Measurements from ENCODE around the gene BMPR1B. TPM values are rescaled to one million over a fixed set of nuclear protein-coding genes. Genes with fewer than 3 reads are reported as not detected.

The BMPR1B gene
- total and polyA plus RNA-seq, 2 of the 8 experiments (the other 6 are each of a cell fraction or from before 2014, with no cell fraction given): 0.14 to 1.1 TPM

DNA sequence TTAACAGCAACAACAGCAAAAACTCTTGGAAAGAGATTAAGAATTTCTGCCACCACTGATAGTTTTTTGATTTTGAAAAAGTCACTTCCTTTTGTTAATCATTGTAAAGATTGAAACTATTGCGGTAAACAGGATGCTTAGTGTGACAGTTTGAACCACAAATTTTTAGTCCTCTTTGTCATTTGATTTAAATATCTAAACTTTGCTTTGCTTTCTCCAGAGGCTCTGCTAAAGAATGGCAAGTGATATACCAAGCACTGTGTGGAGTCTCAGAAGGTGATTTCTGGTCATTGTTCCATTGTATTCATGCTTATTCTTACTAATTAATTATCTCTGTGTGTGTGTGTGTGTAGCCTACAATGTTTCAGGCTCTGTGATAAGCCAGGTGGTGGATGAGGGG lies 155.6 kb downstream of the BMPR1B start:
- no peaks in the 10 kb centered on the region; a peak in 3 of 8 replicates for H3K36me3 ChIP-seq (ENCODE audit: control insufficient read depth in 2 of 4, insufficient read depth in 4 of 4, low read length in 3 of 4)
- no peak overlapping the region for H2AK5ac ChIP-seq (ENCODE audit: low read depth, low read length)
- no peaks in the 10 kb centered on the region for H3K79me1 ChIP-seq (ENCODE audit: low read depth, low read length)
- no peaks in the 10 kb centered on the region for H3K4me1 ChIP-seq (replicated peaks in 1 of 4; ENCODE audit: control insufficient read depth in 3 of 4, insufficient read depth in 4 of 4, low read length in 3 of 4)
- no peak overlapping the region for H3K18ac ChIP-seq (ENCODE audit: extremely low read depth, low read length)
- ChIA-PET CTCF (ENCODE audit: partially characterized antibody) (interaction anchor here (1.1 to 1.2 kb wide), 2 partner anchors 12 to 17 kb away, joined by 3 to 5 read pairs; no protein-coding TSS in a partner anchor), POLR2A (ENCODE audit: partially characterized antibody) (no interaction called here)
- H4K91ac ChIP-seq (replicated peaks; ENCODE audit: insufficient read length, low read length): no peak overlapping the region
- H3K56ac ChIP-seq (replicated peaks; ENCODE audit: insufficient read length, low read depth, low read length): no peak overlapping the region
- FAIRE-seq: no peak
- H4K8ac ChIP-seq (ENCODE audit: extremely low read depth, insufficient read depth, low read length): no peak overlapping the region
- no peak overlapping the region for H2BK20ac ChIP-seq (ENCODE audit: low read length)
- DNase-seq (ENCODE audit: low read depth in 1 of 2, low spot score in 2 of 2): no peak
- TF ChIP-seq YY1 (IDR thresholded peaks at IDR 0.05; ENCODE audit: low read depth, low read length): no peak
- TF ChIP-seq EZH2 (IDR thresholded peaks at IDR 0.05; ENCODE audit: low read depth, low read length, severe bottlenecking): no peak
- TF ChIP-seq NRF1 (IDR thresholded peaks at IDR 0.05; ENCODE audit: low read depth, low read length): no peak
- no peak overlapping the region for H3K4me2 ChIP-seq (ENCODE audit: insufficient read depth in 1 of 2, low read depth in 2 of 2, low read length in 2 of 2)
- H2BK5ac ChIP-seq (ENCODE audit: low read depth, low read length): no peak overlapping the region
- H3K4me3 ChIP-seq (ENCODE audit: extremely low read depth in 1 of 4, insufficient read depth in 2 of 4, low read depth in 3 of 4, low read length in 4 of 4): no peak overlapping the region
- no peak overlapping the region for H2BK15ac ChIP-seq (ENCODE audit: low read length)
- H2BK120ac ChIP-seq (replicated peaks; ENCODE audit: low read depth, low read length): no peak overlapping the region
- no peak overlapping the region for H3K23ac ChIP-seq (ENCODE audit: insufficient read length)
- H4K20me1 ChIP-seq (replicated peaks in 1 of 2; ENCODE audit: control insufficient read depth in 1 of 2, insufficient read depth in 2 of 2, low read length in 2 of 2): no peaks in the 10 kb centered on the region
- no peak overlapping the region for H3K9ac ChIP-seq (replicated peaks in 1 of 4; ENCODE audit: extremely low read depth in 1 of 4, low read depth in 3 of 4, low read length in 3 of 4)
- H3K14ac ChIP-seq (ENCODE audit: insufficient read length): no peak overlapping the region
- H3K27me3 ChIP-seq (replicated peaks in 1 of 4; ENCODE audit: control insufficient read depth in 3 of 4, extremely low read depth in 1 of 4, insufficient read depth in 3 of 4, low read length in 3 of 4): no peaks in the 10 kb centered on the region
- no peak overlapping the region for H2AFZ ChIP-seq (ENCODE audit: low read length)
- 100% methylated on average over 1 of the region's 1 CpG; no CpG with 5 or more reads in 1 of the 2 experiments for WGBS, 2 experiments (ENCODE audit: extremely low coverage in 1 of 2, insufficient coverage in 1 of 2, insufficient read length in 1 of 2, insufficient replicate concordance in 2 of 2, low coverage in 1 of 2, low lambda C conversion rate in 2 of 2, missing lambda C conversion rate in 1 of 2)
- H2BK12ac ChIP-seq (ENCODE audit: low read depth, low read length): no peak overlapping the region
- peaks cover 17 to 20% of the 10 kb centered on the region in 2 experiments for H3K9me3 ChIP-seq (ENCODE audit: insufficient read depth in 2 of 2, low read depth in 1 of 2, low read length in 1 of 2)
- no peak overlapping the region for H3K4ac ChIP-seq (replicated peaks; ENCODE audit: insufficient read length, low read depth, low read length)
- H4K5ac ChIP-seq (ENCODE audit: insufficient read length, low read depth, low read length): no peak overlapping the region
- no peaks in the 10 kb centered on the region for H3K79me2 ChIP-seq (ENCODE audit: control insufficient read depth in 1 of 2, insufficient read depth in 2 of 2, low read length in 2 of 2)
- no peaks in the 10 kb centered on the region for H3K23me2 ChIP-seq (ENCODE audit: low read depth, low read length)
- no peak overlapping the region for H3K27ac ChIP-seq (ENCODE audit: low read depth, low read length)

All from H1 (cell line).